Natural killer cell (primary cell): ENCODE measurements around the gene ERI3. TPM values are rescaled to one million over a fixed set of nuclear protein-coding genes. Genes with fewer than 3 reads are reported as not detected.

Experiments used
- ATAC-seq, 3 donors: fragments of 150-1000 bp in 2 of 3; fragments of 200-7000 bp in 1 of 3; cut with Tn5 transposase; 1 replicate in 1 of 3; 2 replicates in 2 of 3; pipeline ENCODE4 v1.10.0; 2021; ENCODE audit warnings: mild to moderate bottlenecking in 2 of 3, moderate library complexity in 2 of 3
- DNase-seq, 2 donors: peaks; one replicate each; pipeline versions ENCODE4 v3.0.0 to v3.0.0-alpha.2; 2013 to 2021; ENCODE audit warnings: mixed read lengths in 1 of 2
- H3K27ac ChIP-seq: one replicate; pipeline ENCODE4 v1.5.1; 2013; ENCODE audit warnings: mild to moderate bottlenecking, low read length
- H3K27me3 ChIP-seq: one replicate; pipeline ENCODE4 v1.6.1; 2013; ENCODE audit warnings: low read length; ENCODE audit not compliant: control insufficient read depth, insufficient read depth
- H3K36me3 ChIP-seq: one replicate; pipeline ENCODE4 v1.6.1; 2013; ENCODE audit warnings: low read length; ENCODE audit not compliant: control insufficient read depth, insufficient read depth
- H3K4me1 ChIP-seq: one replicate; pipeline ENCODE4 v1.6.1; 2013; ENCODE audit warnings: low read length; ENCODE audit not compliant: control insufficient read depth, insufficient read depth
- H3K4me3 ChIP-seq: one replicate; pipeline ENCODE4 v1.5.1; 2013; ENCODE audit warnings: low read length
- H3K9me3 ChIP-seq: one replicate; pipeline ENCODE4 v1.6.1; 2013; ENCODE audit warnings: low read length; ENCODE audit not compliant: control insufficient read depth, insufficient read depth
- H3K27ac Mint-ChIP-seq, 2 donors: one replicate each; pipeline ENCODE4 v1.8.0; 2022; ENCODE audit warnings: mild to moderate bottlenecking in 2 of 2, mixed read lengths in 2 of 2, moderate library complexity in 1 of 2
- H3K27me3 Mint-ChIP-seq, 2 donors: one replicate each; pipeline ENCODE4 v1.8.0; 2022; ENCODE audit warnings: low read depth in 2 of 2, mixed read lengths in 2 of 2
- H3K36me3 Mint-ChIP-seq: one replicate; pipeline ENCODE4 v1.8.0; 2022; ENCODE audit warnings: mixed read lengths
- H3K4me1 Mint-ChIP-seq, 2 donors: one replicate each; pipeline ENCODE4 v1.8.0; 2022; ENCODE audit warnings: mixed read lengths in 2 of 2
- H3K4me3 Mint-ChIP-seq: one replicate; pipeline ENCODE4 v1.8.0; 2022; ENCODE audit warnings: mild to moderate bottlenecking, moderate library complexity, mixed read lengths
- H3K9me3 Mint-ChIP-seq, 2 donors: one replicate each; pipeline ENCODE4 v1.8.0; 2022; ENCODE audit warnings: mixed read lengths in 2 of 2
- WGBS: methylation state at CpG from one replicate; pipeline ENCODE4 v1.1.7; 2013; ENCODE audit warnings: missing lambda C conversion rate; ENCODE audit not compliant: insufficient coverage; 5-methylcytosine and 5-hydroxymethylcytosine counted together
- intact Hi-C: fragments of 100-400 bp; cut with micrococcal nuclease; formaldehyde crosslinking; loops from one replicate; pipeline ENCODE4 v1.14.2; 2022
- total RNA-seq, 4 donors: library from RNA; stranded (reverse); fragments of 120-200 nt in 1 of 4; gene quantifications; one replicate each; pipeline versions ENCODE4 v1.2.3 to v1.2.4, GENCODE V29; 2013 to 2022
- TF ChIP-seq, protein P1 (sequence below): fragments of 200-600 bp; IDR thresholded peaks from one replicate; pipeline ENCODE4 v1.8.0; 2022; ENCODE audit warnings: antibody characterized with exemption

The ERI3 gene
- total RNA-seq, 3 donors from 2014 or later (not counting 1 experiment from before 2014, with no cell fraction given): 28.3 to 35.3 (median 30.4) TPM

DNA sequence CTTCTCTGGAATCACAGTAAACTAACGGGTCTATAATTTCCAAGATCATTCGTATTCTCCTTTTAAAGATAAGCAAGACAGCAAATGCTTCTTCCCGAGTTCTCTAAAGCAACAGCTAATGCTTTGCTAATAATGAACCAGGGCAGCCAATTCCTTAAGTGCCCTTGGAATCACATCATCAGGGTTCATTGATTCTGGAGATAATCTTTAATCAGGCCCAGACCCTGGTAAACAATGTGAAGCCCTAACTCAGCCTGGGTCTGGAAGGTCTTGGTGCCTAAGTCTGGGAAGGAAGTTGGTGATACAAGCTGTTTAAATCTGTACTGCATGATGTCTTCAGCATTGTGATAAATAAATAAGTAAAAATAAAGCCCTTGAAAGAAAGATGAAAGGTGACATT, 18.4 kb downstream of the ERI3 start:
- no peak overlapping the region for H3K27ac ChIP-seq
- no peaks in the 10 kb centered on the region for H3K4me1 ChIP-seq
- peaks cover 25% of the 10 kb centered on the region for H3K36me3 ChIP-seq
- H3K27me3 ChIP-seq: no peaks in the 10 kb centered on the region
- DNase-seq: no peak
- intact Hi-C loops: no loop called here
- no peak overlapping the region for H3K4me3 ChIP-seq
- WGBS: over 99% methylated on average over 3 of the region's 3 CpGs
- Mint-ChIP-seq H3K27ac (no peak overlapping the region), H3K36me3 (peaks cover 13% of the 10 kb centered on the region), H3K27me3 (no peaks in the 10 kb centered on the region), H3K9me3 (no peaks in the 10 kb centered on the region), H3K4me3 (no peak overlapping the region), H3K4me1 (peaks cover 12 to 36% of the 10 kb centered on the region in 2 donors)
- H3K9me3 ChIP-seq: no peaks in the 10 kb centered on the region
- TF ChIP-seq, protein P1, sequence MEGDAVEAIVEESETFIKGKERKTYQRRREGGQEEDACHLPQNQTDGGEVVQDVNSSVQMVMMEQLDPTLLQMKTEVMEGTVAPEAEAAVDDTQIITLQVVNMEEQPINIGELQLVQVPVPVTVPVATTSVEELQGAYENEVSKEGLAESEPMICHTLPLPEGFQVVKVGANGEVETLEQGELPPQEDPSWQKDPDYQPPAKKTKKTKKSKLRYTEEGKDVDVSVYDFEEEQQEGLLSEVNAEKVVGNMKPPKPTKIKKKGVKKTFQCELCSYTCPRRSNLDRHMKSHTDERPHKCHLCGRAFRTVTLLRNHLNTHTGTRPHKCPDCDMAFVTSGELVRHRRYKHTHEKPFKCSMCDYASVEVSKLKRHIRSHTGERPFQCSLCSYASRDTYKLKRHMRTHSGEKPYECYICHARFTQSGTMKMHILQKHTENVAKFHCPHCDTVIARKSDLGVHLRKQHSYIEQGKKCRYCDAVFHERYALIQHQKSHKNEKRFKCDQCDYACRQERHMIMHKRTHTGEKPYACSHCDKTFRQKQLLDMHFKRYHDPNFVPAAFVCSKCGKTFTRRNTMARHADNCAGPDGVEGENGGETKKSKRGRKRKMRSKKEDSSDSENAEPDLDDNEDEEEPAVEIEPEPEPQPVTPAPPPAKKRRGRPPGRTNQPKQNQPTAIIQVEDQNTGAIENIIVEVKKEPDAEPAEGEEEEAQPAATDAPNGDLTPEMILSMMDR: no peak
- ATAC-seq: no peak

DNA sequence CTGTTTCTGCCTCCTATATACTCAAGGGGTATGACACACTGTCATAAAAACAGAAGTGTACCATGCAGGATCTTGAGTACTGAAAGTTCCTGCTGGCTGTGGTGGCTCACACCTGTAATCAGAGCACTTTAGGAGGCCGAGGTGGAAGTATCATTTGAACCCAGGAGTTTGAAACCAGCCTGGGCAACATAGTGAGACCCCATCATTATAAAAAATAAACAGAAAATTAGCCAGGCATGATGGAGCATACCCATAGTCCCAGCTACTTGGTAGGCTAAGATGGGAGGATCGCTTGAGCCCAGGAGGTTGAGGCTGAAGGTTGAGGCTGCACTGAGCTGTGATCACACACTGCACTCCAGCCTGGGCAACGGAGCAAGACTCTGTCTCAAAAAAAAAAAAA, 20.1 kb downstream of the ERI3 start:
- ATAC-seq (no peak), DNase-seq (no peak)
- intact Hi-C loops: no loop called here
- Mint-ChIP-seq H3K27me3 (no peaks in the 10 kb centered on the region), H3K4me1 (peaks cover 6 to 30% of the 10 kb centered on the region in 2 donors), H3K36me3 (peaks cover 13% of the 10 kb centered on the region), H3K27ac (no peak overlapping the region), H3K4me3 (no peak overlapping the region), H3K9me3 (no peaks in the 10 kb centered on the region)
- H3K27me3 ChIP-seq: no peaks in the 10 kb centered on the region
- TF ChIP-seq, protein P1: no peak
- no peaks in the 10 kb centered on the region for H3K4me1 ChIP-seq
- no peak overlapping the region for H3K27ac ChIP-seq
- H3K36me3 ChIP-seq: peaks cover 25% of the 10 kb centered on the region
- 94% methylated on average over 3 of the region's 3 CpGs for WGBS
- H3K4me3 ChIP-seq: no peak overlapping the region
- no peaks in the 10 kb centered on the region for H3K9me3 ChIP-seq

DNA sequence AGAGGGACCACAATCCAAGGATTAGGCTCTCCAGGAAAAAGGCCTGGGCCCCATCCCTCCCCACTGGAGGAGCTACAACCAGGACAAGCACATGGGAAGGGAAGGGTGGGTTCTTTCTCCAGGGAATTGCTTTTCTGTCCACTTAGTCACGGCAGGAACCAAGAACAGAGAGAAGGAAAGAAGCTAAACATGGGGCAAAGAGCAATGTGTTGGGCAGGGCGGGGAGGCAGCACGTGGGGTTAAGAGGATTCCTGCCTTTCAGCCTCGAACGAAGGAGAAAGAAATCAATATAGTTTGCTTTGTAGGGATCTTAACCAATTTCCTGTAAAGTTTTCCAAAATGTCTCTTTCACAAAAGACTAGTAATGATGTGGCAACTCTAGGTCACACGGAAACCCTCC, 21.7 kb downstream of the ERI3 start:
- no peak overlapping the region for H3K4me3 Mint-ChIP-seq
- peaks cover 13% of the 10 kb centered on the region for H3K36me3 Mint-ChIP-seq
- Histone ChIP-seq H3K27me3 (no peaks in the 10 kb centered on the region), H3K36me3 (peaks cover 21% of the 10 kb centered on the region), H3K4me1 (no peaks in the 10 kb centered on the region), H3K9me3 (no peaks in the 10 kb centered on the region), H3K4me3 (no peak overlapping the region), H3K27ac (no peak overlapping the region)
- TF ChIP-seq, protein P1: no peak
- 97% methylated on average over 6 of the region's 6 CpGs for WGBS
- intact Hi-C loops: no loop called here
- DNase-seq (no peak), ATAC-seq (no peak)
- H3K4me1 Mint-ChIP-seq: peaks cover 6 to 31% of the 10 kb centered on the region in 2 donors
- H3K9me3 Mint-ChIP-seq: no peaks in the 10 kb centered on the region
- no peaks in the 10 kb centered on the region for H3K27me3 Mint-ChIP-seq
- no peak overlapping the region for H3K27ac Mint-ChIP-seq

DNA sequence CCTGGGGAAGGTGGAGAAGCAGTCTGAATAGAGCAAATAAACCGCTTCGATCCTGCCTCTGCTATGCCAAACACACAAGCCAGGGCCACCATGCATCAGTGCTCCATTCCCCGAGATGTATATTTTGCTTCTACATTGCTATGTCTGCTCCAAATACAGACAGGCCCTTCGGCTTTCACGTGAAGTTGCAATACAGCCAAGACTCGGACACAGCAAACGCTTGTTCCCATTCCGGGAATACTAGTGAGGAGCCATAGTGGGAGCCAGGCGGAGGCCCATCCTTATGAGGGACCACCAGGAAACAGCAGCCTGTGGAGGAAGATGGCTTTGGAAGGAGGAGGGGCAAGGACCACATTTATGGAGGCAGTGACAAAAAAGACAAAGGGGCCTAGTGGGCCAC, 22.6 kb downstream of the ERI3 start:
- peaks cover 6 to 26% of the 10 kb centered on the region in 2 donors for H3K4me1 Mint-ChIP-seq
- Histone ChIP-seq H3K9me3 (no peaks in the 10 kb centered on the region), H3K36me3 (peaks cover 14% of the 10 kb centered on the region), H3K27ac (no peak overlapping the region), H3K27me3 (no peaks in the 10 kb centered on the region), H3K4me3 (no peak overlapping the region), H3K4me1 (no peaks in the 10 kb centered on the region)
- H3K9me3 Mint-ChIP-seq: no peaks in the 10 kb centered on the region
- H3K27me3 Mint-ChIP-seq: no peaks in the 10 kb centered on the region
- no peak overlapping the region for H3K4me3 Mint-ChIP-seq
- ATAC-seq: no peak
- intact Hi-C loops: no loop called here
- 100% methylated on average over 9 of the region's 9 CpGs for WGBS
- H3K36me3 Mint-ChIP-seq: peaks cover 13% of the 10 kb centered on the region
- H3K27ac Mint-ChIP-seq: no peak overlapping the region
- TF ChIP-seq, protein P1: no peak
- no peak for DNase-seq
